NT2/D1 (cell line): ENCODE data around the gene WDHD1.

Source experiments
- DNase-seq: peaks from one replicate; pipeline ENCODE4 v3.0.0-alpha.2; 2011; ENCODE audit warnings: low read depth, low spot score
- H3K27me3 ChIP-seq: 2 replicates; pipeline ENCODE4 v1.6.0; 2011; ENCODE audit warnings: mild to moderate bottlenecking; ENCODE audit not compliant: insufficient read length, insufficient read depth
- H3K36me3 ChIP-seq: 2 replicates; pipeline ENCODE4 v1.6.1; 2011; ENCODE audit warnings: mild to moderate bottlenecking, low read length, mixed read lengths; ENCODE audit not compliant: insufficient read depth, insufficient read length
- H3K4me1 ChIP-seq: 2 replicates; pipeline ENCODE4 v1.5.1; 2011; ENCODE audit not compliant: insufficient read depth, insufficient read length
- H3K4me3 ChIP-seq: 2 replicates; pipeline ENCODE4 v1.5.1; 2011; ENCODE audit warnings: low read depth; ENCODE audit not compliant: insufficient read length
- H3K9ac ChIP-seq: 2 replicates; pipeline ENCODE4 v1.6.0; 2011; ENCODE audit warnings: low read depth; ENCODE audit not compliant: insufficient read length
- H3K9me3 ChIP-seq: 2 replicates; pipeline ENCODE4 v1.5.1; 2011; ENCODE audit warnings: mild to moderate bottlenecking, low read length; ENCODE audit not compliant: insufficient read depth
- SUZ12 ChIP-seq: IDR thresholded peaks from 2 replicates; pipeline ENCODE4 v1.6.1; 2011; ENCODE audit not compliant: insufficient read length, insufficient read depth; ENCODE audit errors: extremely low read depth
- YY1 ChIP-seq: IDR thresholded peaks from 2 replicates; pipeline ENCODE4 v1.6.1; 2011; ENCODE audit not compliant: insufficient read length, insufficient read depth
- ZNF274 ChIP-seq: IDR thresholded peaks from 2 replicates; pipeline ENCODE4 v1.6.1; 2011; ENCODE audit warnings: mild to moderate bottlenecking, low read depth, low read length

The WDHD1 gene

DNA sequence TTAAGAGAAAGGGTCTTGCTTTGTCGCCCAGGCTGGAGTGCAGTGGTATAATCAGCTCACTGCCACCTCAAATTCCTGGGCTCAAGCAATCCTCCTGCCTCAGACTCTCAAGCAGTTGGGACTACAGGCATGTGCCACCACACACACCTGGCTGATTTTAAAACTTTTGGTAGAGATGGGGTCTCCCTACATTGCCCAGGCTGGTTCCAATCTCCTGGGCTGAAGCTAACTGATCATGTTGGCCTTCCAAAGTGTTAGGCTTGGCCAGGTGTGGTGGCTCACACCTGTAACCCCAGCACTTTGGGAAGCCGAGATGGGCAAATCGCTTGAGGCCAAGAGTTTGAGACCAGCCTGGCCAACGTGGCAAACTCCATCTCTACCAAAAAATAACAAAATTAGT lies 80.4 kb downstream of the WDHD1 start:
- TF ChIP-seq SUZ12, result no peak
- no peak for TF ChIP-seq YY1
- no peak for TF ChIP-seq ZNF274
- no peak overlapping the region for H3K9ac ChIP-seq
- H3K36me3 ChIP-seq, result peaks cover 33% of the 10 kb centered on the region
- H3K4me1 ChIP-seq, result no peaks in the 10 kb centered on the region
- DNase-seq, result no peak
- no peaks in the 10 kb centered on the region for H3K27me3 ChIP-seq
- peaks cover 12% of the 10 kb centered on the region; the same call in 1 of the 2 replicates for H3K9me3 ChIP-seq
- H3K4me3 ChIP-seq, result no peak overlapping the region

DNA sequence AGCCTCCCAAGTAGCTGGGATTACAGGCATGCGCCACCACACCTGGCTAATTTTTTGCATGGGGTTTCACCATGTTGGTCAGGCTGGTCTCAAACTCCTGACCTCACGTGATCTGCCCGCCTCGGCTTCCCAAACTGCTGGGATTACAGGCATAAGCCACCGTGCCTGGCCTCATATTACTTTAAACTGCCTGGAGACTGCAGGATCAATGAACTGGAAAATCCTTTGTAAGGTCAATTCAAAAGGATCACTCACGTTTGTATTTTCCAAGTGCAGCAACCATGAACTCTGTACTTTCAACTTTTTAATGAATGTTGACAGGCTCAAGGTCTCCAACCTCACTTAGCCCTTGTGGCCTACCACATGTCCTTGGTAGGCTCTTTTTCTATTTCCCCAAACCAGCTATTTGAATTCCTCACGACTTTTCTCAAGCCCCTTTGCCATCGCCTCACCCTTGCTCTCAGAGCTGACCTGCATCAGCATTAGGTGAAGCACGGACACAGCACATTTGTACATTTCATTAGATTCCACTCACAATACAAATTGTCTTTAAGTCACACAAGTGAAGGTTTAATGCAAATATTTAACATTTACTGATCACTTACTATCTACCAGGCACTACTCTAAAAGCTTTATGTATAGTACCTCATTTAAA lies 82.0 kb downstream of the WDHD1 start:
- DNase-seq, result no peak
- no peaks in the 10 kb centered on the region for H3K4me1 ChIP-seq
- peaks cover 47% of the 10 kb centered on the region for H3K36me3 ChIP-seq
- no peak for TF ChIP-seq ZNF274
- TF ChIP-seq SUZ12, result no peak
- TF ChIP-seq YY1, result no peak
- H3K9me3 ChIP-seq, result peaks cover 12% of the 10 kb centered on the region; the same call in 1 of the 2 replicates
- H3K9ac ChIP-seq, result no peak overlapping the region
- H3K4me3 ChIP-seq, result no peak overlapping the region
- H3K27me3 ChIP-seq, result no peaks in the 10 kb centered on the region

DNA sequence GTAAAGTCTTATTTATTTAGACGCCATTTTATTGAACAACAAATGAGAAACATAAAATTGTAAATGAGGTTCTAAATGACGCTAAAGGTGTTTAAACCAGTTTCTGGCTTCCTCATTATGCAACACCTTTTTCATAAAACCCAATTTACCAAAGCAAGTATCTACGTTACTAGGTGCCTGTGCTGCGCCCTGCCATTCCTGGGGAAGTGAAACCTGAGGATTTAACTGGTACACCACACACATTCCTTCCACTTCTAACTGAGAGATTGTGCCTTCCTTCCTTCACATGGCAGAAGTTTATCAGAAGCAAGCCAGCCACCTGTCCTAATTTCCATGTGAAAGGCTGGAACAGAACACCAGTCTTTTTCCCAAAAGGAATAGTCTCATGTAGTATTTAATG lies 84.0 kb downstream of the WDHD1 start:
- no peaks in the 10 kb centered on the region for H3K9me3 ChIP-seq
- no peak overlapping the region for H3K4me3 ChIP-seq
- no peak for DNase-seq
- no peak for TF ChIP-seq YY1
- TF ChIP-seq ZNF274, result no peak
- TF ChIP-seq SUZ12, result no peak
- no peaks in the 10 kb centered on the region for H3K27me3 ChIP-seq
- peaks cover 40% of the 10 kb centered on the region for H3K36me3 ChIP-seq
- no peaks in the 10 kb centered on the region for H3K4me1 ChIP-seq
- H3K9ac ChIP-seq, result no peak overlapping the region

GRCh38 chr14:54936816-54937215 lies 90.1 kb downstream of the WDHD1 start:
- TF ChIP-seq ZNF274, result no peak
- no peak for TF ChIP-seq SUZ12
- TF ChIP-seq YY1, result no peak
- no peaks in the 10 kb centered on the region for H3K9me3 ChIP-seq

GRCh38 chr14:54935958-54936357 lies 90.9 kb downstream of the WDHD1 start:
- Histone ChIP-seq H3K4me1 (no peaks in the 10 kb centered on the region), H3K4me3 (no peak overlapping the region), H3K36me3 (peaks cover 22% of the 10 kb centered on the region), H3K27me3 (no peaks in the 10 kb centered on the region), H3K9me3 (no peaks in the 10 kb centered on the region), H3K9ac (no peak overlapping the region)
- TF ChIP-seq YY1, result no peak
- TF ChIP-seq ZNF274, result no peak
- TF ChIP-seq SUZ12, result no peak
- DNase-seq, result no peak

More at GRCh38 chr14:54936816-54937215, 90.1 kb downstream of the WDHD1 start:
- H3K4me1 ChIP-seq, result no peaks in the 10 kb centered on the region
- no peak overlapping the region for H3K4me3 ChIP-seq
- no peak overlapping the region for H3K9ac ChIP-seq
- no peak for DNase-seq
- H3K27me3 ChIP-seq, result no peaks in the 10 kb centered on the region
- peaks cover 27% of the 10 kb centered on the region for H3K36me3 ChIP-seq

- no peaks in the 10 kb centered on the region for H3K27me3 ChIP-seq
- TF ChIP-seq YY1 (no peak), SUZ12 (no peak), ZNF274 (no peak)
- H3K9ac ChIP-seq, result no peak overlapping the region
Observed at GRCh38 chr14:54935100-54935499, 91.8 kb downstream of the WDHD1 start.

DNA sequence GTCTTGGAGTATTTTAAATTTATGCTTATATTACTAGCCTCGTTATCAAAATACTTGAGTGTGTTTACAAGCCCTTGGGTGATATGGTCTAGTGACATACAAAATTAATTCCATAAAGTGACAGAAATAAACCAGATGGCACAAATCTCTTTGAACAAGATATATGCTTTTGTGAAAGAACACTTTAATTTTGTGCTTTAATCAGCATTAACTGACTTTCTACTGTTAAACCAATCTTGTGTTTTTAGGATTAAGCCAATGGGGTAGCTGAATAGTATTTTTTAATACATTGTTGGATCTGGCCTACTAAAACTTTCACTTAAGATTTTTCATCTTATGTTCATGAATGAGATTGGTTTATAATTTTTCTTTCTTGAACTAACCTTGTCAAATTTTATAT lies 93.9 kb downstream of the WDHD1 start:
- Histone ChIP-seq H3K9me3 (no peaks in the 10 kb centered on the region), H3K27me3 (no peaks in the 10 kb centered on the region), H3K4me3 (no peak overlapping the region), H3K36me3 (peaks cover 6% of the 10 kb centered on the region), H3K9ac (no peak overlapping the region), H3K4me1 (no peaks in the 10 kb centered on the region)
- TF ChIP-seq ZNF274 (no peak), SUZ12 (no peak), YY1 (no peak)
- no peak for DNase-seq

More at GRCh38 chr14:54935100-54935499, 91.8 kb downstream of the WDHD1 start:
- Histone ChIP-seq H3K36me3 (peaks cover 14% of the 10 kb centered on the region), H3K9me3 (no peaks in the 10 kb centered on the region), H3K4me1 (no peaks in the 10 kb centered on the region), H3K4me3 (no peak overlapping the region)
- DNase-seq, result no peak
